Glomerular visceral epithelial cell (primary cell): Measurements from ENCODE around the gene COL18A1.
A peak's percentile ranks its signal among the peaks of the same experiment; 100 is the strongest.

Experiments
- DNase-seq: peaks from one replicate; pipeline ENCODE4 v3.0.0-alpha.2; 2016; ENCODE audit errors: extremely low spot score

Gene COL18A1

GRCh38 chr21:45545691-45546531 lies 140.9 kb downstream of the COL18A1 start:
- no peak for DNase-seq

GRCh38 chr21:45546636-45547544 lies 141.9 kb downstream of the COL18A1 start:
- no peak for DNase-seq

- no peak for DNase-seq
Measured at GRCh38 chr21:45547545-45547900, 142.6 kb downstream of the COL18A1 start.

GRCh38 chr21:45548711-45549491 lies 143.9 kb downstream of the COL18A1 start:
- DNase-seq, result no peak

GRCh38 chr21:45549626-45550463 lies 144.9 kb downstream of the COL18A1 start:
- no peak for DNase-seq

- DNase-seq, result no peak
Measured at GRCh38 chr21:45550522-45551210, 145.7 kb downstream of the COL18A1 start.

- peak; percentile 50 for DNase-seq
Measured at GRCh38 chr21:45551316-45551715, 146.4 kb downstream of the COL18A1 start.

GRCh38 chr21:45551783-45552695 lies 147.1 kb downstream of the COL18A1 start:
- no peak for DNase-seq

GRCh38 chr21:45552696-45553391 lies 147.9 kb downstream of the COL18A1 start:
- no peak for DNase-seq

- DNase-seq, result peak; percentile 80
Measured at GRCh38 chr21:45554477-45555175, 149.7 kb downstream of the COL18A1 start.

GRCh38 chr21:45555251-45555556 lies 150.2 kb downstream of the COL18A1 start:
- peak; percentile 53 for DNase-seq

- peak; percentile 81 for DNase-seq
Measured at GRCh38 chr21:45555557-45556301, 150.8 kb downstream of the COL18A1 start.

- DNase-seq, result no peak
Measured at GRCh38 chr21:45556302-45556644, 151.3 kb downstream of the COL18A1 start.

- no peak for DNase-seq
Measured at GRCh38 chr21:45556645-45557615, 152.0 kb downstream of the COL18A1 start.

GRCh38 chr21:45557616-45558043 lies 152.7 kb downstream of the COL18A1 start:
- DNase-seq, result no peak

- DNase-seq, result no peak
Measured at GRCh38 chr21:45558044-45558721, 153.2 kb downstream of the COL18A1 start.
